Activated CD4-positive, alpha-beta T cell treated with anti-CD3 and anti-CD28 coated beads, Interleukin-2, amount 50 U/mL, for 4 hours (primary cell): ENCODE measurements around the gene ZSCAN5B.

ENCODE experiments used
- DNase-seq, 2 experiments: peaks; one replicate each; pipeline ENCODE4 v3.0.0-alpha.2; 2020

The ZSCAN5B gene

GRCh38 chr19:56142897-56143434 is 54.6 kb downstream of the ZSCAN5B start:
- DNase-seq = no peak

GRCh38 chr19:56142087-56142787 is 55.3 kb downstream of the ZSCAN5B start:
- no peak for DNase-seq

- peak in 1 of 2 experiments; percentile 11 for DNase-seq
Measured at GRCh38 chr19:56141417-56141993, 56.1 kb downstream of the ZSCAN5B start.

GRCh38 chr19:56140583-56141416 is 56.8 kb downstream of the ZSCAN5B start, which contains the start of gene ZNF444:
Gene ZNF444 (plus strand): TSS chr19:56141287. CDS start chr19:56146912, 5,625 bp downstream.
- DNase-seq = peak; percentile 100

GRCh38 chr19:56139847-56140582 is 57.6 kb downstream of the ZSCAN5B start:
- DNase-seq = no peak
